ENCODE results near the gene ELF4.
A peak's percentile ranks its signal among the peaks of the same experiment; 100 is the strongest.

ELF4 gene

DNA sequence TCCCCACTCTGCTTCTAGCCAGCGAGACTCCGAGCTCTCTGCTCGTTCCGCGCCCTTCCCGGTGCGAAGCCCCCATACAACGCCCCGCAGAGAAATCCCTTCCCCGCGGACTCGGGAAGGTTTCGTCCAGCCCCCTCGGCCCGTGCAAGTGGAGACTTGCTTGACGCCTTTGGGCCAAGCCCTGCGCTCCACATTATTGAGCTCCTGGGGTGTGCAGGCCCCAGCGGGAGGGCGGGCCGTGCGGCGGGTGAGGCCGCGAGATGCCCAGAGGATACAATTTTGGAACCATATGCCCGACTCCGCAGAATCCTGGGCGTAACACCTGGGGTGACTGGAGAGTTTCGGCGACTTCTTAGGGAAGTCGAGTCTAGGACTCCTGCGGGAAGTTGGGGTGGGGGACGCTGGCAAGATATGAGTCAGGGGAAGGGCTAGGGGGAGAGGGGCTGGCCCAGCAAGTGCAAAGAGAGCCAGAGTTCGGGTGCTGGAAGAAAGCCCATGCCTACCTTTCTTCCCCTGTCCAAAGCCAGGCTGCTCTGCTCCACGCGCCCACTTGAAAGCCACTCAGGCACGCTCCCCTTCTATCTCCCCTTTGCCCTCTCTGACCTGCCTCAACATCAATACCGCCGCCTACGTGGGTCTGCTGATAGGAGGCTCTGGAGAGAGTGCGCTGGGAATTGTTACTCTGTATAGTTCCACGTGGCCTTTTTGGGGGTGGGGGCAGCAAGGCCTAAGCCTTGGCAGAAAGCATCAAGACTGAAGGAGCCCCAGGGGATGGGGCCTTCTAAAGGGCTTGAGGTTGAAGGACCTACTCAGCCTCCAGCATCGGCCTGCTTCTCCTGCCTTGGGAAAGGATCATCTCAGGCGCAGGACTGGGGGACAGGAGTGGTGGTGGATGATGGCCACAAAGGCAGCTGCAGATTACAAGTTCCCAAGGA, 1.2 kb upstream of the ELF4 start:
- DNase-seq (ENCODE audit: low read depth) = peak; percentile 14

DNA sequence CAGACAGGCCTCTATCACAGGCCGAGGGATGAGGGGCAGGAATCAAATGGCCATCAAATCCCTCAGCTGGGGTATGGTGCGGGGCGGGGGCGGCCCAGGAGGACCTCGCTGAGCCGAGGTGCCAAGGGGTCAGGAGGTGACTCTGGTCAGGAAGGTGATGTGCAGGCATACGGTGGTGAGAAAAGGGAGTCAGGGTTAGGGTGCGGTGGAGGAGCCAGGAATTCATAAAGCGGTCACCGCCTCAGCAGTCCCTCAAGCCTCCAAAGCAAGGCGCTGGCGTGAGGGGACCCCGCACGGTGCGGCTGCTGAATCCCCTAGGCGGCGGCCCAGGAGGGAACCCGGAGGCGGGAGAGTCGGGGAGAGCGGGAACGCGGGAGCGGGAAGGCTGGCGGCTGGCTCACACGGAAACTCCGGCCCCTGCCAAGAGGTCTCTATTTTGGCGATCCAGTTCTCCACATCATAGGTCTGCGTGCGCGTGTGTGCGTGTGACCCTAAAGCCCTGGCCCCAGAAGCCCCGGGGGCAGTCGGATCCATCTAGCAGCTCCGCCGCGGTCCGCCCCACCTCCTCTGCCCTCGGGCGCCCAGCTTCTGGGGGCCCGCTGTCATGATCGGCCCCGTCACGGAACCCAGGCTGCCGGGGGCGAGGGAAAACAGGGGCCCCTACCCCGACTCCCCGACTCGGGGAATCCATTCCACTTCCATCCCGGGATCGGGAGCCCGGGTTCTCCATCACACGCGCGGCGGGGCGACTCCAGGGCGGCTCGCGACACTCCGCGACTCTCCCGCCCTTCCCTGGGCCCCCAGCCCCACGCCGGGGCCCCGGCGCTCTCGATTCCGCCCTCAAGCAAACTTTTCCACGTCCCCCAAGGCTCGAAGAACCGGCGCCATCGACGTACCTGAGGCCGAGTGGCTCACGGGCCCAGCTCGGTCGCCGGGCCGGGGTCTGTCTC, 593 bp downstream of the ELF4 start:
- DNase-seq (ENCODE audit: low read depth) = peak; percentile 25
- peak overlapping the region; percentile 71 for H3K4me3 ChIP-seq (ENCODE audit: low read length)
- TF ChIP-seq, protein P1, sequence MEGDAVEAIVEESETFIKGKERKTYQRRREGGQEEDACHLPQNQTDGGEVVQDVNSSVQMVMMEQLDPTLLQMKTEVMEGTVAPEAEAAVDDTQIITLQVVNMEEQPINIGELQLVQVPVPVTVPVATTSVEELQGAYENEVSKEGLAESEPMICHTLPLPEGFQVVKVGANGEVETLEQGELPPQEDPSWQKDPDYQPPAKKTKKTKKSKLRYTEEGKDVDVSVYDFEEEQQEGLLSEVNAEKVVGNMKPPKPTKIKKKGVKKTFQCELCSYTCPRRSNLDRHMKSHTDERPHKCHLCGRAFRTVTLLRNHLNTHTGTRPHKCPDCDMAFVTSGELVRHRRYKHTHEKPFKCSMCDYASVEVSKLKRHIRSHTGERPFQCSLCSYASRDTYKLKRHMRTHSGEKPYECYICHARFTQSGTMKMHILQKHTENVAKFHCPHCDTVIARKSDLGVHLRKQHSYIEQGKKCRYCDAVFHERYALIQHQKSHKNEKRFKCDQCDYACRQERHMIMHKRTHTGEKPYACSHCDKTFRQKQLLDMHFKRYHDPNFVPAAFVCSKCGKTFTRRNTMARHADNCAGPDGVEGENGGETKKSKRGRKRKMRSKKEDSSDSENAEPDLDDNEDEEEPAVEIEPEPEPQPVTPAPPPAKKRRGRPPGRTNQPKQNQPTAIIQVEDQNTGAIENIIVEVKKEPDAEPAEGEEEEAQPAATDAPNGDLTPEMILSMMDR (conservative IDR thresholded peaks at IDR 0.05; ENCODE audit: low read length) = no peak

More for the DNA sequence above, 1.2 kb upstream of the ELF4 start:
- peak overlapping the region; percentile 49 for H3K4me3 ChIP-seq (ENCODE audit: low read length)
- TF ChIP-seq, protein P1 (conservative IDR thresholded peaks at IDR 0.05; ENCODE audit: low read length) = no peak

DNA sequence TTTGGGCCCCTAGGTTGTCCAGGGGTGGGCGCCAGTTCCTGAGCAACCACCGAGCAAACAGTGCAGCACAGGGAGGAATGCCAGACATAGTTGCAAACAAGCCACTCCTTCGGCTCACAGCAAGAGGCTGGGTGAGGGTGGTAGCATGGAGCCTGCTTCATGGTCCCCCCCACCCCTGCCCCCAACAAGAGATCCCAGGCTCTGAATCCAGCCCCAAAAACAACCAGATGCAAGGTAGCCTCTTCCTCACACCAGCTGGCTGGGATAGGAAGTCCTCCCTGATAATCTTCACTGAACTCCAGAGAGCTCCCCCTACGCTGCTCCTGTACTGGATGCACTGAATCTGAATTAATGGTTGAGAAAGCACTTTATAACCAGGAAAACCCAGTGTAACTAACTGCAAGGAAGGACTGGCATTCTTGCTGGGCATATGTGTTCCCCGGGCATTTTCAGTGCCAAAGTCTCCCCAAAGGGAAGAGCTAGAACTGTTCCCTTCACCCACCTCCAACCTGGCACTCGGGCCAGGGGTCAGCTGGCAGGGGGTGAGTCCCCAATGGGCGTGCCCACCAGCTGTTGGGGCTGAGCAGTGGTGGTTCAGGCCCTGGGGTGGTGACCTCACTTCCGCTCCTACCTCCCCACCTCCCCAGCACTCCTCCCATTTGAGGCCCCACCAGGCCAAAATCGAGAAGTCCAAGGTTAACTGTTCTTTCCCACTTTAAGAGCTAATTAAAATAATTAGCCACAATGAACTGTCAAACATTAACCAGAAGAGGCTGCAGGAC, 1.5 kb downstream of the ELF4 start:
- TF ChIP-seq, protein P1 (conservative IDR thresholded peaks at IDR 0.05; ENCODE audit: low read length) = no peak
- DNase-seq (ENCODE audit: low read depth) = peak; percentile 39
- H3K4me3 ChIP-seq (ENCODE audit: low read length) = peak overlapping the region; percentile 71

DNA sequence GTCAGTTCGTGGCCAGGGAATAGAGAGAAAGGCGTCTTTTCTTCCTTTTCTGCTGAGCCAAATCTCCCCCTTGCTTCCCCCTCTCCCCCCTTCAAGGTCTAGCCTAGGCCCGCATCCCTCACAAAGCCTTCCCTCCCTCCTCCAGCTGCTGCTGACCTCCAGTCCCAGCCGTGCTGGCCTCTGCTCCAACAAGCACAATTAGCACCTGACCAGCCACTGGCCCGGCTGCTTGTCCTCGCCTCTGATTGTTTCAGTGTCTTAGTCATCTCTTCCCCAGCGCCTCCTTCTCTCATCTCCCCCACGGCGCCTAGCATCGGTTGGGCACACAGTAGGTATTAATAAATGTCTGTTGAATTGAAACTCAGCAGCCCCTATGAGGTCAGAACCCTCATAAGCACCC, 4.2 kb downstream of the ELF4 start:
- DNase-seq (ENCODE audit: low read depth) = no peak
- TF ChIP-seq, protein P1 (conservative IDR thresholded peaks at IDR 0.05; ENCODE audit: low read length) = no peak
- H3K4me3 ChIP-seq (ENCODE audit: low read length) = no peak overlapping the region

DNA sequence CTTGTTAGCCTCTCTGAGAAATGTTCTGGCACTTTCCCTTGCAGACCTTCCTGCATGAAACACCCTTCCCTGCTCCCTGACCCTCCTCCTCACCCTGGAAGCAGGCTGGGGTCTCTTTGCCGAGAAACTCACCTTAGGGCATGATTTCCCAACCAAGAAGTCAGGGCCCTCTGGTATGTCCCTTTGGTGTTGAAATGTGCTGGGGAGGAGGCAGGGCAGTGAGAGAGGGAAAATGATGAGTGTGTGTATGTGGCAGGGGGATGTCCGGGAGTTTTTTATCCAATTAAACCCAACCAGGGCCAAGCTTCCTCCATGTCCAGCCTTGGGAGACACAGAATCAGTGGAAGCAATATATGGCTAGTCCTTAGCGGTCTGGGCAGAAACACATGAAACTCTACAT, 5.1 kb downstream of the ELF4 start:
- TF ChIP-seq, protein P1 (conservative IDR thresholded peaks at IDR 0.05; ENCODE audit: low read length) = no peak
- H3K4me3 ChIP-seq (ENCODE audit: low read length) = no peak overlapping the region
- no peak for DNase-seq (ENCODE audit: low read depth)

DNA sequence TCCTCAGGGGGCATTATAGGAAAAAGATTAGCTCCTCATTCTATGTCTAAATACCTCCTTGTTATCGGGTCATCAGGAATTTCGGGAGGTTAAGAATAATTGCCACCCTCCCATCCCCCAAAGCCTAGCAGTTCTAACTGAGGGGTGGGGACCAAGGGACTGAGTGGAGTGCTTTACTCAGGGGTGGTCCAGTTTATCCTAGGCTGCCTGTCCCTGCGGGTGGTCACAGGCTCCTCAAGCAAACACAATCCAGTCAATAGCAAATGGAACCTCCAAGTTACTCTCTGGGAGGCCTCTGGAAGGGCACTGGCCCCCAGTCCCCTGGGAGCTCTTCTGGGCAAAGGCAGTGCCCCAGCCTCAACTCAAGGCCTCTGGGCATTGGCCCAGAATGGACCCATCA, 6.7 kb downstream of the ELF4 start:
- DNase-seq (ENCODE audit: low read depth) = no peak
- no peak overlapping the region for H3K4me3 ChIP-seq (ENCODE audit: low read length)
- TF ChIP-seq, protein P1 (conservative IDR thresholded peaks at IDR 0.05; ENCODE audit: low read length) = no peak

Measured in AG10803 (cell line).